Fibroblast of villous mesenchyme (primary cell): Measurements from ENCODE around the gene KIF1B. TPM values are rescaled to one million over a fixed set of nuclear protein-coding genes. Genes with fewer than 3 reads are reported as not detected.

Experiments
- DNase-seq: peaks from one replicate; pipeline ENCODE4 v3.0.0-alpha.2; 2010; ENCODE audit warnings: low read depth
- H3K4me3 ChIP-seq: 2 replicates; pipeline ENCODE4 v1.5.1; 2011; ENCODE audit warnings: low read depth, mild to moderate bottlenecking, low read length
- CTCF ChIP-seq: IDR thresholded peaks from 2 replicates; pipeline ENCODE4 v1.5.1; 2012; ENCODE audit warnings: low read depth, mild to moderate bottlenecking, low read length; ENCODE audit not compliant: insufficient read depth
- total RNA-seq: library from RNA; depleted of rRNA; stranded (reverse); fragments of >200 nt; gene quantifications from 2 replicates; pipeline ENCODE4 v1.2.3, GENCODE V29; 2012

The KIF1B gene
- total RNA-seq, 1 donor, result 36.3 TPM

- TF ChIP-seq CTCF, result no peak
- H3K4me3 ChIP-seq, result no peak overlapping the region
- DNase-seq, result no peak
Measured at GRCh38 chr1:10265027-10265426, 54.7 kb downstream of the KIF1B start.

- H3K4me3 ChIP-seq, result no peak overlapping the region
- TF ChIP-seq CTCF, result no peak
- no peak for DNase-seq
Measured at GRCh38 chr1:10265900-10266299, 55.5 kb downstream of the KIF1B start.

- H3K4me3 ChIP-seq, result no peak overlapping the region
- TF ChIP-seq CTCF, result no peak
- no peak for DNase-seq
Measured at GRCh38 chr1:10267319-10267718, 56.9 kb downstream of the KIF1B start.

GRCh38 chr1:10267921-10268320, 57.6 kb downstream of the KIF1B start:
- no peak for DNase-seq
- H3K4me3 ChIP-seq, result no peak overlapping the region
- TF ChIP-seq CTCF, result no peak

- H3K4me3 ChIP-seq, result no peak overlapping the region
- TF ChIP-seq CTCF, result no peak
- no peak for DNase-seq
Measured at GRCh38 chr1:10271090-10271489, 60.7 kb downstream of the KIF1B start.

- no peak overlapping the region for H3K4me3 ChIP-seq
- no peak for TF ChIP-seq CTCF
- DNase-seq, result no peak
Measured at GRCh38 chr1:10271869-10272268, 61.5 kb downstream of the KIF1B start.

GRCh38 chr1:10272274-10272673, 61.9 kb downstream of the KIF1B start:
- TF ChIP-seq CTCF, result no peak
- no peak overlapping the region for H3K4me3 ChIP-seq
- no peak for DNase-seq
